Panc1 (cell line): ENCODE data around the gene ADAM11. TPM values are rescaled to one million over a fixed set of nuclear protein-coding genes. Genes with fewer than 3 reads are reported as not detected.

ENCODE experiments used
- ATAC-seq: fragments of 200-7000 bp; cut with Tn5 transposase; 2 replicates; pipeline ENCODE4 v1.9.1; 2020; ENCODE audit warnings: mild to moderate bottlenecking, moderate library complexity
- BruUV-seq: library from RNA; stranded (reverse); fragments of 400-500 nt; replicated peaks from 2 replicates; lab custom pipeline; 2021; lab: Mats Ljungman, UMichigan
- CTCF ChIA-PET: fragments of 300-600 bp; sonication (Branson Sonifier 250); formaldehyde crosslinking; loops from one replicate; lab custom pipeline; 2022; ENCODE audit warnings: antibody characterized with exemption; lab: Charles Lee
- POLR2A ChIA-PET: fragments of 300-600 bp; sonication (Branson Sonifier 250); formaldehyde crosslinking; loops from one replicate; lab custom pipeline; 2022; ENCODE audit warnings: antibody characterized with exemption; lab: Charles Lee
- DNase-seq: peaks from one replicate; pipeline ENCODE4 v3.0.0-alpha.2; 2010; ENCODE audit warnings: low read depth, low spot score
- H3K27ac ChIP-seq: 2 replicates; pipeline ENCODE4 v1.5.1; 2011; ENCODE audit warnings: mild to moderate bottlenecking, low read length, inconsistent platforms
- H3K27me3 ChIP-seq: fragments of 200-500 bp; sonication (Bioruptor generic); 2 replicates; pipeline ENCODE4 v1.6.0; 2014; ENCODE audit warnings: low read length, inconsistent platforms; ENCODE audit not compliant: control insufficient read depth, insufficient read depth
- H3K36me3 ChIP-seq: fragments of 200-500 bp; sonication (Bioruptor generic); 2 replicates; pipeline ENCODE4 v1.5.1; 2014; ENCODE audit warnings: inconsistent platforms, mild to moderate bottlenecking, low read length, moderate library complexity; ENCODE audit not compliant: control insufficient read depth, insufficient read depth
- H3K4me1 ChIP-seq: 2 replicates; pipeline ENCODE4 v1.5.1; 2011; ENCODE audit warnings: inconsistent platforms, mild to moderate bottlenecking, low read length, moderate library complexity; ENCODE audit not compliant: control insufficient read depth, insufficient read depth
- H3K4me3 ChIP-seq, 2 experiments: 2 replicates each; pipeline ENCODE4 v1.5.1; 2011 to 2012; ENCODE audit warnings: low read depth in 2 of 2, low read length in 2 of 2, mild to moderate bottlenecking in 2 of 2, inconsistent platforms in 1 of 2, moderate library complexity in 1 of 2
- H3K9me3 ChIP-seq: fragments of 200-500 bp; sonication (Bioruptor generic); 2 replicates; pipeline ENCODE4 v1.5.1; 2014; ENCODE audit warnings: low read depth, mild to moderate bottlenecking, inconsistent platforms, low read length, moderate library complexity; ENCODE audit not compliant: control insufficient read depth, insufficient read depth
- POLR2AphosphoS5 ChIP-seq: IDR thresholded peaks from 2 replicates; pipeline ENCODE4 v1.6.1; 2012; ENCODE audit warnings: mild to moderate bottlenecking, low read depth, low read length, moderate library complexity
- SIN3A ChIP-seq: IDR thresholded peaks from 2 replicates; pipeline ENCODE4 v1.6.1; 2012; ENCODE audit warnings: low read depth, mild to moderate bottlenecking, low read length, moderate library complexity, borderline replicate concordance; ENCODE audit not compliant: insufficient read depth
- TCF7L2 ChIP-seq: IDR thresholded peaks from 2 replicates; pipeline ENCODE4 v1.6.1; 2011; ENCODE audit warnings: mild to moderate bottlenecking, low read depth, low read length, inconsistent platforms
- in situ Hi-C: cut with HindIII; loops from 2 replicates; pipeline ENCODE4 v1.10.0; 2016; ENCODE audit warnings: low sequenced_read_pairs, low pct_unique_long_range_greater_than_20kb
- intact Hi-C: fragments of 100-400 bp; cut with micrococcal nuclease; formaldehyde crosslinking; loops from one replicate; pipeline ENCODE4 v1.10.0; 2022; ENCODE audit not compliant: unreplicated experiment
- total RNA-seq: library from RNA; stranded (reverse); gene quantifications from one replicate; pipeline ENCODE4 v1.2.1, GENCODE V29; 2021; ENCODE audit not compliant: unreplicated experiment
- TF ChIP-seq, protein P1 (sequence below), 2 experiments: IDR thresholded peaks; 2 replicates each; pipeline ENCODE4 v1.6.1; 2011 to 2012; ENCODE audit warnings: low read depth in 2 of 2, control low read depth in 1 of 2, low read length in 1 of 2, mild to moderate bottlenecking in 1 of 2, moderate library complexity in 1 of 2; ENCODE audit not compliant: insufficient read depth in 1 of 2
- TF ChIP-seq, protein P2 (sequence below): fragments of 450-650 bp; IDR thresholded peaks from 2 replicates; pipeline ENCODE4 v1.5.1; 2017; ENCODE audit warnings: mild to moderate bottlenecking

ADAM11 gene
- total RNA-seq, 1 experiment from 2014 or later: 3.5 TPM

DNA sequence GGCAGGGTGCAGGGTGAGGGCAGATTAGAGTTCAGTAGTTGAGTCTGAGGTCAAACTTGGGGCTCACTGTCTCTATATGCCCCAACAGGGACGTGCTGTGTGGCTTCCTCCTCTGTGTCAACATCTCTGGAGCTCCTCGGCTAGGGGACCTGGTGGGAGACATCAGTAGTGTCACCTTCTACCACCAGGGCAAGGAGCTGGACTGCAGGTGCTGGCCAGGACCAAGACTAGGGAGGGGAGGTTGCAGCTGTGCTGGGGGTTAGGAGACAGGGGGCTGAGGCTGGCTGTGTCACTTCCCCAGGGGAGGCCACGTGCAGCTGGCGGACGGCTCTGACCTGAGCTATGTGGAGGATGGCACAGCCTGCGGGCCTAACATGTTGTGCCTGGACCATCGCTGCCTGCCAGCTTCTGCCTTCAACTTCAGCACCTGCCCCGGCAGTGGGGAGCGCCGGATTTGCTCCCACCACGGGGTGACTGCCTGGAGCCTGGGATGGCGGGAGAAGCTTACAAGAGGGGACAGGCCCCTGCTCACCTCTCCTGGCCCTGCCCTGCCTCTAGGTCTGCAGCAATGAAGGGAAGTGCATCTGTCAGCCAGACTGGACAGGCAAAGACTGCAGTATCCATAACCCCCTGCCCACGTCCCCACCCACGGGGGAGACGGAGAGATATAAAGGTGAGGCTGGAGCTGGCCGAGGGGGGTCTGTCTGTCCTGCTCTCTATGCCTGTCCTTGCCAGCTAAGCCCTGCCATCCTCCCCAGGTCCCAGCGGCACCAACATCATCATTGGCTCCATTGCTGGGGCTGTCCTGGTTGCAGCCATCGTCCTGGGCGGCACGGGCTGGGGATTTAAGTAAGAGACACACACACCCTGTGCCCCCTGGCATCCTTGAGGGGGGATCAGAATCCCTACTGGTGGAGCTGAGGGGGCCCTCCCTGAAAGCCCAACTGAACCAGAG is 18.9 kb downstream of the ADAM11 start:
- ChIA-PET CTCF (interaction anchor here (0.5 to 0.6 kb wide), 3 partner anchors 12 to 59 kb away, joined by 3 to 5 read pairs (median 3); no protein-coding TSS in a partner anchor), POLR2A (interaction anchor here (0.5 kb wide), 1 partner anchor 35 kb away, joined by 26 read pairs; no protein-coding TSS in a partner anchor)
- ATAC-seq: no peak
- H3K36me3 ChIP-seq: no peaks in the 10 kb centered on the region
- H3K4me1 ChIP-seq: peaks cover 3% of the 10 kb centered on the region
- no peak for DNase-seq
- no peak overlapping the region for H3K4me3 ChIP-seq
- H3K27me3 ChIP-seq: no peaks in the 10 kb centered on the region
- intact Hi-C loops (loop anchor here (5.0 kb wide), 1 partner anchor 90 kb away; no protein-coding TSS in a partner anchor), in situ Hi-C loops (no loop called here)
- no peaks in the 10 kb centered on the region for H3K9me3 ChIP-seq
- H3K27ac ChIP-seq: no peak overlapping the region
- TF ChIP-seq TCF7L2: no peak
- TF ChIP-seq, protein P1, sequence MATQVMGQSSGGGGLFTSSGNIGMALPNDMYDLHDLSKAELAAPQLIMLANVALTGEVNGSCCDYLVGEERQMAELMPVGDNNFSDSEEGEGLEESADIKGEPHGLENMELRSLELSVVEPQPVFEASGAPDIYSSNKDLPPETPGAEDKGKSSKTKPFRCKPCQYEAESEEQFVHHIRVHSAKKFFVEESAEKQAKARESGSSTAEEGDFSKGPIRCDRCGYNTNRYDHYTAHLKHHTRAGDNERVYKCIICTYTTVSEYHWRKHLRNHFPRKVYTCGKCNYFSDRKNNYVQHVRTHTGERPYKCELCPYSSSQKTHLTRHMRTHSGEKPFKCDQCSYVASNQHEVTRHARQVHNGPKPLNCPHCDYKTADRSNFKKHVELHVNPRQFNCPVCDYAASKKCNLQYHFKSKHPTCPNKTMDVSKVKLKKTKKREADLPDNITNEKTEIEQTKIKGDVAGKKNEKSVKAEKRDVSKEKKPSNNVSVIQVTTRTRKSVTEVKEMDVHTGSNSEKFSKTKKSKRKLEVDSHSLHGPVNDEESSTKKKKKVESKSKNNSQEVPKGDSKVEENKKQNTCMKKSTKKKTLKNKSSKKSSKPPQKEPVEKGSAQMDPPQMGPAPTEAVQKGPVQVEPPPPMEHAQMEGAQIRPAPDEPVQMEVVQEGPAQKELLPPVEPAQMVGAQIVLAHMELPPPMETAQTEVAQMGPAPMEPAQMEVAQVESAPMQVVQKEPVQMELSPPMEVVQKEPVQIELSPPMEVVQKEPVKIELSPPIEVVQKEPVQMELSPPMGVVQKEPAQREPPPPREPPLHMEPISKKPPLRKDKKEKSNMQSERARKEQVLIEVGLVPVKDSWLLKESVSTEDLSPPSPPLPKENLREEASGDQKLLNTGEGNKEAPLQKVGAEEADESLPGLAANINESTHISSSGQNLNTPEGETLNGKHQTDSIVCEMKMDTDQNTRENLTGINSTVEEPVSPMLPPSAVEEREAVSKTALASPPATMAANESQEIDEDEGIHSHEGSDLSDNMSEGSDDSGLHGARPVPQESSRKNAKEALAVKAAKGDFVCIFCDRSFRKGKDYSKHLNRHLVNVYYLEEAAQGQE (IDR thresholded peaks at IDR 0.05; ENCODE audit: insufficient read depth in 1 of 2, low read depth in 2 of 2, low read length in 1 of 2): no peak
- TF ChIP-seq POLR2AphosphoS5: no peak
- TF ChIP-seq SIN3A: no peak
- TF ChIP-seq, protein P2, sequence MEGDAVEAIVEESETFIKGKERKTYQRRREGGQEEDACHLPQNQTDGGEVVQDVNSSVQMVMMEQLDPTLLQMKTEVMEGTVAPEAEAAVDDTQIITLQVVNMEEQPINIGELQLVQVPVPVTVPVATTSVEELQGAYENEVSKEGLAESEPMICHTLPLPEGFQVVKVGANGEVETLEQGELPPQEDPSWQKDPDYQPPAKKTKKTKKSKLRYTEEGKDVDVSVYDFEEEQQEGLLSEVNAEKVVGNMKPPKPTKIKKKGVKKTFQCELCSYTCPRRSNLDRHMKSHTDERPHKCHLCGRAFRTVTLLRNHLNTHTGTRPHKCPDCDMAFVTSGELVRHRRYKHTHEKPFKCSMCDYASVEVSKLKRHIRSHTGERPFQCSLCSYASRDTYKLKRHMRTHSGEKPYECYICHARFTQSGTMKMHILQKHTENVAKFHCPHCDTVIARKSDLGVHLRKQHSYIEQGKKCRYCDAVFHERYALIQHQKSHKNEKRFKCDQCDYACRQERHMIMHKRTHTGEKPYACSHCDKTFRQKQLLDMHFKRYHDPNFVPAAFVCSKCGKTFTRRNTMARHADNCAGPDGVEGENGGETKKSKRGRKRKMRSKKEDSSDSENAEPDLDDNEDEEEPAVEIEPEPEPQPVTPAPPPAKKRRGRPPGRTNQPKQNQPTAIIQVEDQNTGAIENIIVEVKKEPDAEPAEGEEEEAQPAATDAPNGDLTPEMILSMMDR: no peak
- BruUV-seq: no TSS peak

DNA sequence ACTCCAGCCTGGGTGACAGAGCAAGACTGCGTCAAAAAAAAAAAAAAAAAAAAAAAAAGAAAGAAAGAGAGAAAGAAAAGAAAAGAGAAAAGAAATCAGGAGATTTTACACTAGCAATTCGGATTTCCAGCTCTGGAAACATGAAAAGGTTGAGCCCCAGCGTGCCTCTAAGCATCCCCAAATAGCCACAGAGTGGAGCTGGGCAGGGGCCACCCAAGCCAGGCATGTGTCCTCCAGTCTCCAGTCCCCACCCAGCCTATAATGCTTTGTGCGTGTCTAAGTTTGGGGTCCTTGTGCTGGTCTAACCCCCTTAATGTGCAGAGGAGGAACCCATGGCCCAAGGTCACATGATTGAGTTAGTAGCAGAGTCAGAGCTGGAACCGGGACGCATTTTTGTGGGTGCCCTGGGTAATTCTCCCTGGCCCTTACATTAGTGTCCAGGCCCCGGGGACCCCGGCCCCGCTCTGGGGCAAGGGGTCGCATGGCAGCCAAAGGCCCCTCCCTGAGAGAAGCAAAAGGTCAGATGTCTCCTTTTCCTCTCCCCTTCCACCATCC is 19.9 kb downstream of the ADAM11 start:
- TF ChIP-seq POLR2AphosphoS5: no peak
- TF ChIP-seq, protein P1 (IDR thresholded peaks at IDR 0.05; ENCODE audit: insufficient read depth in 1 of 2, low read depth in 2 of 2, low read length in 1 of 2): no peak
- DNase-seq (no peak), ATAC-seq (no peak)
- H3K36me3 ChIP-seq: no peaks in the 10 kb centered on the region
- ChIA-PET POLR2A (interaction anchor here (0.6 kb wide), 1 partner anchor 23 kb away, joined by 4 read pairs; no protein-coding TSS in a partner anchor), CTCF (interaction anchor here (1.1 to 1.6 kb wide), 3 partner anchors 19 to 91 kb away, joined by 3 to 4 read pairs (median 3); no protein-coding TSS in a partner anchor)
- no peak overlapping the region for H3K27ac ChIP-seq
- peak overlapping the region; percentile 42 to 56 for H3K4me3 ChIP-seq
- no peaks in the 10 kb centered on the region for H3K9me3 ChIP-seq
- in situ Hi-C loops: no loop called here
- intact Hi-C loops: loop anchor here (5.0 kb wide), 1 partner anchor 89 kb away; no protein-coding TSS in a partner anchor
- peaks cover 3% of the 10 kb centered on the region for H3K4me1 ChIP-seq
- BruUV-seq: no TSS peak
- H3K27me3 ChIP-seq: no peaks in the 10 kb centered on the region
